ENCODE results near the gene ABCC10.

DNA sequence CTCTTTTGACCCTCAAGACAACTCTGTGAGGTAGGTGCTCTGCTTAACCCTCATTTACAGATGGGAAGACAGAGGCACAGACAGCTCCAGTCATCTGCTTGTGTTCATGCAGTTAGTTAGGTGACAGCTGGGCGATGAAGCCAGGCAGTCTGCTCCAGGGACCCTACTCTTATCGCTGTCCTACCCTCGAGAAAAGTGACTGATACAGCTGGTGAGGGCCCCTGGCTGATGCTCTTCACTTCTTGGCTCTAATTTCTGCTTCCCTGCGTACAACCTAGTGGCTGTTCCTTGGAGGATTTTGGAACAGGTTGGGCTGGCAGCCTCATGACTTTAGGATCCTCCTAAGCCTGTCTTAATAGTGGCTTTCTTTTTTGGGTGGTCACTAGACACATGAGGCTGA, 40.9 kb downstream of the ABCC10 start:
- TF ChIP-seq, protein P1, sequence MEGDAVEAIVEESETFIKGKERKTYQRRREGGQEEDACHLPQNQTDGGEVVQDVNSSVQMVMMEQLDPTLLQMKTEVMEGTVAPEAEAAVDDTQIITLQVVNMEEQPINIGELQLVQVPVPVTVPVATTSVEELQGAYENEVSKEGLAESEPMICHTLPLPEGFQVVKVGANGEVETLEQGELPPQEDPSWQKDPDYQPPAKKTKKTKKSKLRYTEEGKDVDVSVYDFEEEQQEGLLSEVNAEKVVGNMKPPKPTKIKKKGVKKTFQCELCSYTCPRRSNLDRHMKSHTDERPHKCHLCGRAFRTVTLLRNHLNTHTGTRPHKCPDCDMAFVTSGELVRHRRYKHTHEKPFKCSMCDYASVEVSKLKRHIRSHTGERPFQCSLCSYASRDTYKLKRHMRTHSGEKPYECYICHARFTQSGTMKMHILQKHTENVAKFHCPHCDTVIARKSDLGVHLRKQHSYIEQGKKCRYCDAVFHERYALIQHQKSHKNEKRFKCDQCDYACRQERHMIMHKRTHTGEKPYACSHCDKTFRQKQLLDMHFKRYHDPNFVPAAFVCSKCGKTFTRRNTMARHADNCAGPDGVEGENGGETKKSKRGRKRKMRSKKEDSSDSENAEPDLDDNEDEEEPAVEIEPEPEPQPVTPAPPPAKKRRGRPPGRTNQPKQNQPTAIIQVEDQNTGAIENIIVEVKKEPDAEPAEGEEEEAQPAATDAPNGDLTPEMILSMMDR (IDR thresholded peaks at IDR 0.05; ENCODE audit: poor library complexity, severe bottlenecking) = no peak
- TF ChIP-seq POLR2AphosphoS5 (IDR thresholded peaks at IDR 0.05) (no peak), EZH2 (IDR thresholded peaks at IDR 0.05; ENCODE audit: borderline replicate concordance, insufficient read depth, low read length, poor library complexity, severe bottlenecking) (no peak), EP300 (conservative IDR thresholded peaks at IDR 0.05; ENCODE audit: poor library complexity, severe bottlenecking) (no peak), SMC3 (conservative IDR thresholded peaks at IDR 0.05; ENCODE audit: poor library complexity) (no peak), TAF1 (IDR thresholded peaks at IDR 0.05; ENCODE audit: low read depth) (no peak), RAD21 (conservative IDR thresholded peaks at IDR 0.05) (no peak), REST (IDR thresholded peaks at IDR 0.05; ENCODE audit: borderline replicate concordance) (no peak)

All from neural cell (in vitro differentiated cells).